Measurements from ENCODE around the gene ATP8A2. TPM values are rescaled to one million over a fixed set of nuclear protein-coding genes. Genes with fewer than 3 reads are reported as not detected.

ATP8A2 gene
- total RNA-seq, 3 donors from 2014 or later, result under 0.01 to 1.0 (median under 0.01) TPM

DNA sequence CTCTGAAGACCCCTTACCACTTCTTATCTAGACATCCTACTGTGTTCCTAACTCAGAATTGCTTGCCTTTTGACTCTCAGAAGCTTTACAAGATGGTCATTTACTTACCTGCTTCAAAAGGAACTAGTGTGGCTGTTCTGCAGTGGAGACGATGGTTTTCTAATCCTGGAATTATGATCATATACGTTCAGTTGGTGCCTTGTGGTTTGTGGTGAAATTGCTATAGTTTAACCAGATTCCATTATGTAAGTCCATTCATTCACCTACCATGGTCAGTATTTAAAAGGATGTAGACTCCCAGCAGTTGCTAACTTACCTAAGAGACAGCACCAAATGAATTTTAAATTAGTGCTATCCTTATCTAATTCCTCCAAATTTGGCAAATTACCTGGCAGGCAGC lies 469.2 kb downstream of the ATP8A2 start:
- no peaks in the 10 kb centered on the region for H3K4me1 ChIP-seq
- TF ChIP-seq POLR2A (IDR thresholded peaks at IDR 0.05), result no peak
- no peak for TF ChIP-seq CTCF (IDR thresholded peaks at IDR 0.05)
- no peak for TF ChIP-seq POLR2AphosphoS5 (IDR thresholded peaks at IDR 0.05)
- H3K9me3 ChIP-seq, result no peaks in the 10 kb centered on the region
- H3K27me3 ChIP-seq, result no peaks in the 10 kb centered on the region
- H3K36me3 ChIP-seq, result no peaks in the 10 kb centered on the region
- no peak for DNase-seq (ENCODE audit: low spot score in 2 of 2)
- intact Hi-C loops (cut with DNase I; ENCODE audit: low total_unique reads), result no loop called here
- no peak overlapping the region for H3K27ac ChIP-seq
- H3K4me3 ChIP-seq, result no peak overlapping the region

DNA sequence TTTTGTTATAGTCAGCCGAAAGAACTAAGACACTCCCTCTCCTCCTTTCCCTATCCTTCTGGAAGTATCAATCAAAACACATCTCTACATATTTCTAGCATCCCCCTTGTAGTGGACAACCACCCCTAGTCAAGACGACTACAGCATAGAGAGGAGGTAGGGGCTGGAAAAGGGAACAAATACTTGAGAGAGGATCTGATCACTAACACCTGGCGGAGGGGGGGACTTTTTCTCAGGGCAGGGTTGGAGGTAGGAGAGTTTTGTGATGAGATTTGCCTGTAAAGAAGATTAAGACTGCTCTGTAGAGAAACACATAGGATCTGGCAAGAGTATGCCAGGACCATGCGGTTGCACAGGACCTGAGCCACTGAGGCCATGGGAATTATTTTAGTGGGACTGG lies 471.9 kb downstream of the ATP8A2 start:
- H3K27ac ChIP-seq, result no peak overlapping the region
- no peaks in the 10 kb centered on the region for H3K27me3 ChIP-seq
- H3K36me3 ChIP-seq, result no peaks in the 10 kb centered on the region
- intact Hi-C loops (cut with DNase I; ENCODE audit: low total_unique reads), result no loop called here
- no peak overlapping the region for H3K4me3 ChIP-seq
- TF ChIP-seq POLR2AphosphoS5 (IDR thresholded peaks at IDR 0.05), result no peak
- TF ChIP-seq POLR2A (IDR thresholded peaks at IDR 0.05), result no peak
- no peak for TF ChIP-seq CTCF (IDR thresholded peaks at IDR 0.05)
- no peaks in the 10 kb centered on the region for H3K9me3 ChIP-seq
- DNase-seq (ENCODE audit: low spot score in 2 of 2), result no peak
- H3K4me1 ChIP-seq, result no peaks in the 10 kb centered on the region

DNA sequence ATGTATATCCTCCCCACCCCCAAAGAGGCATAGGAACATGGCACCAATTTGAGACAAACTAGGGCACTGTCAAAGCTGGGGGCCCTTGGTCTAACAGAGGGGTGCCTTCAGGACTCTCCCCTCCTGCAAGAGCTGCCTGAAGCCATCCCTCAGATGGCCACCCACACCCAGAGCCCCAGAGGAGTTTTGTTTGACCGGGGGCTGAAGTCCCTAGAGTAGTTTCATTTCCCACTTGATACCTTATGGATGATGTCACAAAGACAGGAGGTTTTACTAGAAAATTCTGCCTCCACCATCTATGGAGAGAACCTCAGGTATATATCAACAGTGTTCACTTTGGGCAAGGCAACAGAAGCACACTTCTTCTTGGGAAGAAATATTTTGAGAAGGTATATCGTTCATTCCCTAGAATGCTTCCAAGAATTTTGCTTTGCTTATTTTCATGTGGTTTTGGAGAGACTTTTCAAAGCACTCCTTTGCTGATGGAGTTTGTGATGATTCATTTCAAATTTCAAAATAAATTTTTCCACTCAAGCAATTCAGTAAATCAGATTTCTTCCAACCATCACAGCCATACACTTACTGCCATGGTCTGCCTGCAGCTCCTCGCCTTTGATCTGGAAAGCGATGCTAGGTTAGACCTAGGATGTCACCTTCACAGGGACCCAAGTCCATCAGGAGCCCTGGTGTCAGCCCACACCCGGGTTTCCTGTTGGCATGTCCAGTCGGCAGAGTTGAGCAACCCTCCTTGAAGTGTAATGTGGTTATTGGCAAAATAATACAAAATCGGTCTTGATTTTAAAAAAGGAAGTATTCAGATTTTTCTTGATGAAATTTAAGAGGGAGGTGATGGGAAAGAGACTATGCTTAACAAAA lies 473.0 kb downstream of the ATP8A2 start:
- intact Hi-C loops (cut with DNase I; ENCODE audit: low total_unique reads), result no loop called here

DNA sequence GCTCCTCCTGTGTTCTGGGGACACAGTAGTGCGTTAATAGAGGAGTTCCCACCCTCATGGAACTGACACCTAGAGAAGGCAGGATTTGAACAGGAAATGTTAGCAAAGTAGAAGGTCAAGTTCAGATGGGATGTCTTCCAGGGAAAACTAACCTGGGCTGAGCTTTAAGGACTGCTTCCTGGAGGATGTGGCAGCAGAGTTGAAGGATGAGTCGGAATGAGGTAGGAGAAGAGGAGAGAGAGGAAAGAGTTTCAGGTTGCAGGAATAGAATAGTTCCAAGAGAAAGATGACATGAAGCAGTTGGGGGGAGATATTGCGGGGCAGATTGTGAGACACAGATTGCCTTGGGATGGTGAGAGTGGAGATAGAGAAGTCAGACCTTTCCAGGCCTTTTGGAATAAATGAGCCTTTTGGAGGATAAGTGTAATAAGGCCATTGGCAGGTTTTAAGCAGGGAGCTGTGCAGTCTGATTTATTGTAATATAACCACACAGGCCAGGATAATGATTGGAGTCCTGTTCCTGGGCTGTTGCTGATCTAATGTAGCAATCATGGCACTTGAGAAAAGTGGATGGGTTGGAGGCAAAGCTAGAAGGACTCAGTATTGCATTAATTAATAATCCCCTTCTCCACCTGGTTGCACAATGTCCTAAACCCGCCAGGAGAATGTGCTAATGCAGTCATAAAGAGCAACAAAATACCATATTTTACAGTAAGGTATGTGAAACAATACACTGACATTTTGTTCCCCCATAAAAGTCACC lies 474.6 kb downstream of the ATP8A2 start:
- Histone ChIP-seq H3K27me3 (no peaks in the 10 kb centered on the region), H3K36me3 (no peaks in the 10 kb centered on the region), H3K27ac (no peak overlapping the region), H3K4me1 (no peaks in the 10 kb centered on the region), H3K9me3 (no peaks in the 10 kb centered on the region), H3K4me3 (no peak overlapping the region)
- no peak for TF ChIP-seq CTCF (IDR thresholded peaks at IDR 0.05)
- no peak for TF ChIP-seq POLR2AphosphoS5 (IDR thresholded peaks at IDR 0.05)
- no peak for TF ChIP-seq POLR2A (IDR thresholded peaks at IDR 0.05)
- DNase-seq (ENCODE audit: low spot score in 2 of 2), result no peak
- intact Hi-C loops (cut with DNase I; ENCODE audit: low total_unique reads), result no loop called here

More for the DNA sequence above, 473.0 kb downstream of the ATP8A2 start:
- no peaks in the 10 kb centered on the region for H3K36me3 ChIP-seq
- H3K27ac ChIP-seq, result no peak overlapping the region
- no peaks in the 10 kb centered on the region for H3K9me3 ChIP-seq
- TF ChIP-seq CTCF (IDR thresholded peaks at IDR 0.05) (no peak), POLR2A (IDR thresholded peaks at IDR 0.05) (no peak), POLR2AphosphoS5 (IDR thresholded peaks at IDR 0.05) (no peak)
- H3K27me3 ChIP-seq, result no peaks in the 10 kb centered on the region
- H3K4me3 ChIP-seq, result no peak overlapping the region
- no peak for DNase-seq (ENCODE audit: low spot score in 2 of 2)
- H3K4me1 ChIP-seq, result no peaks in the 10 kb centered on the region

GRCh38 chr13:25847145-25847544 lies 475.4 kb downstream of the ATP8A2 start:
- H3K27ac ChIP-seq, result no peak overlapping the region
- TF ChIP-seq CTCF (IDR thresholded peaks at IDR 0.05), result no peak
- TF ChIP-seq POLR2A (IDR thresholded peaks at IDR 0.05), result no peak
- no peak for TF ChIP-seq POLR2AphosphoS5 (IDR thresholded peaks at IDR 0.05)
- H3K4me1 ChIP-seq, result no peaks in the 10 kb centered on the region
- H3K27me3 ChIP-seq, result no peaks in the 10 kb centered on the region
- no peak overlapping the region for H3K4me3 ChIP-seq
- DNase-seq (ENCODE audit: low spot score in 2 of 2), result no peak
- no peaks in the 10 kb centered on the region for H3K36me3 ChIP-seq
- no peaks in the 10 kb centered on the region for H3K9me3 ChIP-seq
- intact Hi-C loops (cut with DNase I; ENCODE audit: low total_unique reads), result no loop called here
